SHP77 (cell line): ENCODE results near the gene NUDT5.

Experiments used
- DNase-seq, 2 experiments: peaks; one replicate each; lab custom pipeline; 2025; lab: John Stamatoyannopoulos, UW

The NUDT5 gene

GRCh38 chr10:12164085-12164484 lies 31.6 kb downstream of the NUDT5 start:
- no peak for DNase-seq

- no peak for DNase-seq
Measured at GRCh38 chr10:12162927-12163326, 32.8 kb downstream of the NUDT5 start.

GRCh38 chr10:12160664-12161063 lies 35.0 kb downstream of the NUDT5 start:
- no peak for DNase-seq

GRCh38 chr10:12158111-12158510 lies 37.6 kb downstream of the NUDT5 start:
- DNase-seq: no peak

- DNase-seq: no peak
Measured at GRCh38 chr10:12156367-12157123, 39.1 kb downstream of the NUDT5 start.

- DNase-seq: no peak
Measured at GRCh38 chr10:12154516-12154915, 41.2 kb downstream of the NUDT5 start.

- DNase-seq: no peak
Measured at GRCh38 chr10:12150163-12150562, 45.5 kb downstream of the NUDT5 start.

- no peak for DNase-seq
Measured at GRCh38 chr10:12144538-12144937, 51.2 kb downstream of the NUDT5 start.

- DNase-seq: no peak
Measured at GRCh38 chr10:12140038-12140437, 55.7 kb downstream of the NUDT5 start.

GRCh38 chr10:12135631-12136030 lies 60.1 kb downstream of the NUDT5 start:
- DNase-seq: no peak

- DNase-seq: peak; percentile 38 to 68
Measured at GRCh38 chr10:12130237-12130872, 65.3 kb downstream of the NUDT5 start.

- DNase-seq: peak; percentile 75 to 86
Measured at GRCh38 chr10:12129222-12130111, 66.2 kb downstream of the NUDT5 start, which contains the start of gene SEC61A2. Gene SEC61A2 (plus strand): TSS chr10:12129677. CDS start chr10:12129788, 111 bp downstream.

GRCh38 chr10:12121673-12122072 lies 74.0 kb downstream of the NUDT5 start:
- DNase-seq: no peak
